ENCODE measurements around the gene ACCS. TPM values are rescaled to one million over a fixed set of nuclear protein-coding genes. Genes with fewer than 3 reads are reported as not detected.
A peak's percentile ranks its signal among the peaks of the same experiment; 100 is the strongest.

Gene ACCS
- total RNA-seq, 4 donors from 2014 or later, result 7.7 to 21.7 (median 12.1) TPM

- intact Hi-C loops (cut with DNase I; ENCODE audit: low total_unique reads), result no loop called here
- no peak for DNase-seq (ENCODE audit: low spot score in 2 of 2)
- H3K4me3 ChIP-seq (ENCODE audit: low read depth, poor library complexity, severe bottlenecking), result no peak overlapping the region
- 54 to 65% methylated on average over 3 of the region's 3 CpGs for WGBS, 2 donors
- TF ChIP-seq CTCF (IDR thresholded peaks at IDR 0.05), result no peak
- TF ChIP-seq POLR2A (IDR thresholded peaks at IDR 0.05), result no peak
Observed at GRCh38 chr11:44033856-44034255, 32.2 kb upstream of the ACCS start.

- TF ChIP-seq CTCF (IDR thresholded peaks at IDR 0.05) (no peak), POLR2A (IDR thresholded peaks at IDR 0.05) (no peak)
- DNase-seq (ENCODE audit: low spot score in 2 of 2), result no peak
- H3K4me3 ChIP-seq (ENCODE audit: low read depth, poor library complexity, severe bottlenecking), result no peak overlapping the region
- intact Hi-C loops (cut with DNase I; ENCODE audit: low total_unique reads), result no loop called here
Observed at GRCh38 chr11:44034639-44035038, 31.4 kb upstream of the ACCS start.

GRCh38 chr11:44036811-44037657 is 29.0 kb upstream of the ACCS start:
- TF ChIP-seq POLR2A (IDR thresholded peaks at IDR 0.05) (no peak), CTCF (IDR thresholded peaks at IDR 0.05) (no peak)
- 27 to 30% methylated on average over 12 of the region's 12 CpGs for WGBS, 2 donors
- peak; percentile 66 to 92 for DNase-seq (ENCODE audit: low spot score in 2 of 2)
- H3K4me3 ChIP-seq (ENCODE audit: low read depth, poor library complexity, severe bottlenecking), result no peak overlapping the region
- intact Hi-C loops (cut with DNase I; ENCODE audit: low total_unique reads), result no loop called here

- no peak for TF ChIP-seq CTCF (IDR thresholded peaks at IDR 0.05)
- no peak for TF ChIP-seq POLR2A (IDR thresholded peaks at IDR 0.05)
- WGBS, 2 donors, result 81 to 91% methylated on average over 2 of the region's 2 CpGs
Observed at GRCh38 chr11:44037658-44037998, 28.4 kb upstream of the ACCS start.

GRCh38 chr11:44043157-44043556 is 22.9 kb upstream of the ACCS start:
- DNase-seq (ENCODE audit: low spot score in 2 of 2), result no peak
- H3K4me3 ChIP-seq (ENCODE audit: low read depth, poor library complexity, severe bottlenecking), result no peak overlapping the region
- intact Hi-C loops (cut with DNase I; ENCODE audit: low total_unique reads), result no loop called here
- WGBS, 2 donors, result 71 to 88% methylated on average over 2 of the region's 2 CpGs
- TF ChIP-seq POLR2A (IDR thresholded peaks at IDR 0.05) (no peak), CTCF (IDR thresholded peaks at IDR 0.05) (no peak)

More at GRCh38 chr11:44037658-44037998, 28.4 kb upstream of the ACCS start:
- no peak for DNase-seq (ENCODE audit: low spot score in 2 of 2)
- no peak overlapping the region for H3K4me3 ChIP-seq (ENCODE audit: low read depth, poor library complexity, severe bottlenecking)
- intact Hi-C loops (cut with DNase I; ENCODE audit: low total_unique reads), result no loop called here

GRCh38 chr11:44046182-44046581 is 19.9 kb upstream of the ACCS start:
- 85 to 86% methylated on average over 2 of the region's 2 CpGs for WGBS, 2 donors
- intact Hi-C loops (cut with DNase I; ENCODE audit: low total_unique reads), result no loop called here
- DNase-seq (ENCODE audit: low spot score in 2 of 2), result peak in 1 of 2 donors; percentile 6
- H3K4me3 ChIP-seq (ENCODE audit: low read depth, poor library complexity, severe bottlenecking), result no peak overlapping the region
- TF ChIP-seq POLR2A (IDR thresholded peaks at IDR 0.05), result no peak
- TF ChIP-seq CTCF (IDR thresholded peaks at IDR 0.05), result no peak

All from lower leg skin (tissue), 4 donors.